HL-60/S4 (cell line): Measurements from ENCODE around the gene KIF1A.

Experiments used
- in situ Hi-C: fragments of 300-500 bp; cut with MboI; formaldehyde crosslinking; loops from 2 replicates; pipeline ENCODE4 v1.14.3; 2022; ENCODE audit warnings: low sequenced_read_pairs

KIF1A gene, protein sequence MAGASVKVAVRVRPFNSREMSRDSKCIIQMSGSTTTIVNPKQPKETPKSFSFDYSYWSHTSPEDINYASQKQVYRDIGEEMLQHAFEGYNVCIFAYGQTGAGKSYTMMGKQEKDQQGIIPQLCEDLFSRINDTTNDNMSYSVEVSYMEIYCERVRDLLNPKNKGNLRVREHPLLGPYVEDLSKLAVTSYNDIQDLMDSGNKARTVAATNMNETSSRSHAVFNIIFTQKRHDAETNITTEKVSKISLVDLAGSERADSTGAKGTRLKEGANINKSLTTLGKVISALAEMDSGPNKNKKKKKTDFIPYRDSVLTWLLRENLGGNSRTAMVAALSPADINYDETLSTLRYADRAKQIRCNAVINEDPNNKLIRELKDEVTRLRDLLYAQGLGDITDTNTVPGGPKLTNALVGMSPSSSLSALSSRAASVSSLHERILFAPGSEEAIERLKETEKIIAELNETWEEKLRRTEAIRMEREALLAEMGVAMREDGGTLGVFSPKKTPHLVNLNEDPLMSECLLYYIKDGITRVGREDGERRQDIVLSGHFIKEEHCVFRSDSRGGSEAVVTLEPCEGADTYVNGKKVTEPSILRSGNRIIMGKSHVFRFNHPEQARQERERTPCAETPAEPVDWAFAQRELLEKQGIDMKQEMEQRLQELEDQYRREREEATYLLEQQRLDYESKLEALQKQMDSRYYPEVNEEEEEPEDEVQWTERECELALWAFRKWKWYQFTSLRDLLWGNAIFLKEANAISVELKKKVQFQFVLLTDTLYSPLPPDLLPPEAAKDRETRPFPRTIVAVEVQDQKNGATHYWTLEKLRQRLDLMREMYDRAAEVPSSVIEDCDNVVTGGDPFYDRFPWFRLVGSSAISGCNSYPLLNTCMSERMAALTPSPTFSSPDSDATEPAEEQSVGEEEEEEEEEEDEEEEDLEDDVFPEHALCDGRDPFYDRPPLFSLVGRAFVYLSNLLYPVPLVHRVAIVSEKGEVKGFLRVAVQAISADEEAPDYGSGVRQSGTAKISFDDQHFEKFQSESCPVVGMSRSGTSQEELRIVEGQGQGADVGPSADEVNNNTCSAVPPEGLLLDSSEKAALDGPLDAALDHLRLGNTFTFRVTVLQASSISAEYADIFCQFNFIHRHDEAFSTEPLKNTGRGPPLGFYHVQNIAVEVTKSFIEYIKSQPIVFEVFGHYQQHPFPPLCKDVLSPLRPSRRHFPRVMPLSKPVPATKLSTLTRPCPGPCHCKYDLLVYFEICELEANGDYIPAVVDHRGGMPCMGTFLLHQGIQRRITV (N-terminal part only)

DNA sequence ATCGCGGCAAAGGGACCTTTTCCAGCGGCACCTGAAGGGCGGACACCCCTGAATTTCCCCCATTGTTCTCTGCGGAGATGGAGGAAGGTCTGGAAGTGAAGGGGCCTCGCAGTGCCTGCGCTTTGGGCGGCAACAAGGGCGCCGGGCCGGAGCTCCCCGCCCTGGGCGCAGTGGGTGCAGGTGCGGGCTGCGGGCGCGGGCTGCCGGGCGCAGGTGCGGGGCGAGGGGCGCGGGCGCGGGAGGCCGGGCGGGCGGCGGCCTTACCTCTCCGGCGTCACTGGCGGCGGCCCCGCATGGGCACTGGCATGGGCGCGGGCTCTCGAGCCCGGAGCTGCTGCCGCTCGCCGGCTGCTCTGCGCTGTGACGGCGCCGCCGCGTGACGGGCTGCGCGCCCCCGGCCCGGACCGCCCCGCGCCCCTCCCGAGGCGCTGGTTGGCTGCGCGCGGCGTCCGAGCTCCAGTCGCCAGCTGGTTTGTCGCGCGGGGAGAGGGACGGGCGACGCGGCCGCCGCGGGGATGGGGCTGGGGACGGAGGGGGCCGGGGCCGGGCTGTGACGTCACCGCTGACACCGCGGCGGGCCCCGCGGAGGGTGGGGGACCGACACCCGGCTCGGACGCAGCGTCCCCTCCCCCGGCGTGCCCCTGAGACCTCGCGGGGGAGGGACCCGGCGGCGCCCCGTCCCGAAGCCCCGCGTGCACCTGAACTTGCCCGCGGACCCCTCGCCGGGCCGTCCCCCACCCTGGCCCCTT, at the start of gene KIF1A:
Gene KIF1A, minus strand, starts transcription at position 362 of the 749 bp plus-strand sequence. CDS start 22,467 bp downstream, outside the sequence.
- in situ Hi-C loops: no loop called here

DNA sequence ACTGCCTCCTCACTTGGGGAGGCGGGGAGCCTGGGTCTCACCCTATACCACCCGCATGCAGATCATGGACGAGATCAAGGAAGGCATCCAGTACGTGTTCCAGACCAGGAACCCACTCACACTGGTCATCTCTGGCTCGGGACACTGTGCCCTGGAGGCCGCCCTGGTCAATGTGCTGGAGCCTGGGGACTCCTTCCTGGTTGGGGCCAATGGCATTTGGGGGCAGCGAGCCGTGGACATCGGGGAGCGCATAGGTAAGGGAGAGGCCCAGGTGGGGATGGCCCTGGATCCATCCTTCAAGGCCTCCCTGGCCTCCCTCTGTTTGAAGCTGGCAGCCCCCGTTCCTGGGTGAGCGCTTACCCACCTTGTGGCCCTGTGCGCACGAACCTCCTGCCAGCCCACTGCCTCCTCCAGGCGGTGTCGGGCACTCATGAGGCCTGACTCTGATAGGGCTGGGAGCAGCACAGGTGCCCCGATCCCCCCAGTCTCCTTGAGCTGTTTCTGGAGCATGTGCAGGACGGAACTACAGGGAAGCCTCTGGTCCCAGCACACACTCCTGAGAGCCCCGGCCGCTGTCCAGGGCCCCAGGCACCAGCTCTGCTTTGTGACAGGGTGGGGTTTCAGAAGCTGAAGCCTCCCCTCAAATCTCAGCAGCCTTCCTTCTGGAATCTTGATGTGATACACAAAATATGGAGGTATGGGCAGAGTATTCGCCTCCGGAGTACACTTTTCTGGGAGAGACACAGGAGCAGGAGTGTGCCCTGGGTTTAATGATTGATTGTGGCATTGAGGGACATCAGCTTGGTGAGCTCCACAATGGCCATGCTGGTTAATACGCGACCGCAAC, 49.3 kb upstream of the KIF1A start:
- in situ Hi-C loops: no loop called here

DNA sequence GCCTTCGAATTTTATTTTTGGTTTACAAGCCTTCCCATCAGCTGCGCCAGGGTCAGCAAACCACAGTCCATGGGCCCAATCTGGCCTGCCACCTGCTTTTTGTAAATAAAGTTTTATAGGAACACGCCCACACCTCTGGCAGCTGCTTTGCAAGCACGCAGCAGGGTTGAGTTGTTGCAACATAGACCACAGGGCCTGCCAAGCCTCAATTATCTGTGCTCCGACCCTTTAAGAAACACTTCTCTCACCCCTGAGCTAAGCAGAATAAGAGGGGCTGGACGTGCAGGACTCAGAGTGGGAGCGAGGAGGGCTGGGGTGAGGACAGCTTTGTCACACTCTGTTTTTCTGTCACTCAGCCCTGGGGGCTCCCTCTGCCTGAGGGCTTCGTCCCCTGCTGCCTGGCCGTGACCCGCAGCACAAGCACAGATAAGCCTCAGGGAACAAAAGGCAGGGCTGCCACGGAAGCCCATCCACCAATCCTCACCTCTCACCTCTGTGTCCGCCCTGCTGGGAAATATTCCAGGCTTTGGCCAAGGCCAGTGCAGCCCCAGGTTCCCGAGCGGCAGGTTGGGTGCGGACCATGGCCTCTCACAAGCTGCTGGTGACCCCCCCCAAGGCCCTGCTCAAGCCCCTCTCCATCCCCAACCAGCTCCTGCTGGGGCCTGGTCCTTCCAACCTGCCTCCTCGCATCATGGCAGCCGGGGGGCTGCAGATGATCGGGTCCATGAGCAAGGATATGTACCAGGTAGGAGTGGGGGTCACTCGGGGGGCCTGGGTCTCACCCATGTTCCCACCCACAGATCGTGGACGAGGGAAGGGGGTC, 48.5 kb upstream of the KIF1A start, which contains the start of gene AGXT:
Gene AGXT, plus strand, starts transcription at position 539 of the 823 bp plus-strand sequence. Its CDS starts 42 bp downstream, at position 581.
- in situ Hi-C loops: no loop called here

DNA sequence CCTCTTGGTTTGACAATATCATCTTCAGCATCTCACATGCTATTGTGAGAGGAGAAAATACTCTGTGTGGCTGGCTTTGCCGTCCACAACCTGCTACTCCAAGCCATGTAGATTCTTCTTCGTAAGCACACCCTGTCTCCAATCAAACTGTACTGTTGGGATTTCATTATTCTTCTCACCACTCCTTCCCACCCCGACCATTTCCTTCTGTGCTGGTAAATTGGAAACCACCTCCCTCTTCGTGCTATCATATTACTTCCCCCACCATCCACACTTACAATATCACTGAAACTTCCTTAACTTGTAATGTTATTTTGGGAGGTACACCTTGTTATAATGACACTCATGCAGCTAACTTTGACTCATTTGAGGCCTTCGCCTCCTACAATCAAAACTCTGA, 45.4 kb upstream of the KIF1A start:
- in situ Hi-C loops: no loop called here

DNA sequence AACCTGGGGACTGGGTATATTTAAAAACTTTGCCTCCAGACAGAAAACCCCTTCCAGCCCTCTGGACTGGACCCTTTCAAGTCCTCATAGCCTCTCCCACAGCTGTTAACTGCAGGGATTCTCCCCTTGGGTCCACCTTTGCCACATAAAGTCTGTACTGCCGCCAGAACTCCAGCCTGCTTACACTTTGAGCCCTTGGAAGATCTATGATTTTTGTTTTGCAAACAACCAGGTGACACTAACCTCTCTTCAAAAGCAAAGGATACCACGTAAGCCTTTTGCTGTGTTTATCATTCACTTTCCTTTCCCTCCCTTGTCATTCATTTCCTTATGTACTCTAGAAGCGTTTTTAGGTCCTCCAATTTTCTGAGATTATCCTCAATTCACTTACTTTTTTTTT, 44.5 kb upstream of the KIF1A start:
- in situ Hi-C loops: no loop called here

DNA sequence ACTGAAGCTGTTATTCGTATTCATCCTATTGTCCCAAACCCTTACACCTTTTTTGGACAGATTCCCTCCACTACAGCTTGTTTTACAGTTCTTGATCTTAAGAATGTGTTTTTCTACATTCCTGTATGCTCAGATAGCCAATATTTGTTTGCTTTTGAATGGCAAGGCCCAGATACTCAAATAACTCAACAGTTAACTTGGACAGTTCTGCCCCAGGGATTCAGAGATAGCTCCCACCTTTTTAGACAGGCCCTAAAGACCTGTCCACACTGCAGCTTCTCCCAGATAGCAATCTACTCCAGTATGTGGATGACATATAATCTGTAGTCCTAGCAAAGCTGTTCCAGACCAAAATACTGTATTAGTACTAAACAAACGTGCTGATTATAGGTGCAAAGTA, 41.5 kb upstream of the KIF1A start:
- in situ Hi-C loops: no loop called here

DNA sequence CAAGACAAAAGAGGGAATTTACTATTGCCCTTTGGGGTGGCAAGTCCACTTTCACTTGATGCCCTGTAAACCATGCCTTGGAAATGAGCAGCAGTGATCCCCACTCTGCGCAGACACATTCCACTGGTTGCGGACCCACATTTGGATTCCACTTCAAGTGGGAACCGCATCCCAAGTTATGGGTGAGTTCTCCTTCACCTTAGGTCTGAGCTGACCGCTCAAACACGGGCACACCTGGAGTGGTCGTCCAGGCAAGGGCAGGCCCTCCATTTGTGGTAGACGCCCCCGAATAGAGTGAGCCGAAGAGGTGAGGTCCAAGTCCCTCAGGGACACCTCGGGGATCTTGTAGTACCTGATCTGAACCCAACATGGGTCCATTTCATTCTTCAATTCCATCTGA, 38.9 kb upstream of the KIF1A start:
- in situ Hi-C loops: no loop called here

DNA sequence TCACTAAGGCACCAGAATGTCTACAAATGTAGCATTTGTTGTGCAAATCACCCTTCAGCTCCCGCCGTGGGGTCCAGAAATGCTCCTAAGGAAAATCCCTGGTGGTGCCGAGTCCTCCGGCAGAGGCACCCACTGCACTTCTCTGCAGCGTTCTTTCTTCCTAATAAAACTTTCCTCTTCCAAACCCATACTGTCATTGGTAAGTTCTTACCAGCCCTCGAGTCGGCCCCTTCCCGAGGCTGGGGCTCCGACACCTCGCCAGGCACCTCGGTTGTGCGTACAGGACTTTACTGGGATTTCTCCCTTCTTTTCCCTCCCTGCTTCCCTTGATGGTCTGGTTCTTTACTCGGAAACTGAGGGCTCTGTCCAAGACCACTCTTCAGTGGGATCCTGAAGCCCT, 38.3 kb upstream of the KIF1A start:
- in situ Hi-C loops: no loop called here

DNA sequence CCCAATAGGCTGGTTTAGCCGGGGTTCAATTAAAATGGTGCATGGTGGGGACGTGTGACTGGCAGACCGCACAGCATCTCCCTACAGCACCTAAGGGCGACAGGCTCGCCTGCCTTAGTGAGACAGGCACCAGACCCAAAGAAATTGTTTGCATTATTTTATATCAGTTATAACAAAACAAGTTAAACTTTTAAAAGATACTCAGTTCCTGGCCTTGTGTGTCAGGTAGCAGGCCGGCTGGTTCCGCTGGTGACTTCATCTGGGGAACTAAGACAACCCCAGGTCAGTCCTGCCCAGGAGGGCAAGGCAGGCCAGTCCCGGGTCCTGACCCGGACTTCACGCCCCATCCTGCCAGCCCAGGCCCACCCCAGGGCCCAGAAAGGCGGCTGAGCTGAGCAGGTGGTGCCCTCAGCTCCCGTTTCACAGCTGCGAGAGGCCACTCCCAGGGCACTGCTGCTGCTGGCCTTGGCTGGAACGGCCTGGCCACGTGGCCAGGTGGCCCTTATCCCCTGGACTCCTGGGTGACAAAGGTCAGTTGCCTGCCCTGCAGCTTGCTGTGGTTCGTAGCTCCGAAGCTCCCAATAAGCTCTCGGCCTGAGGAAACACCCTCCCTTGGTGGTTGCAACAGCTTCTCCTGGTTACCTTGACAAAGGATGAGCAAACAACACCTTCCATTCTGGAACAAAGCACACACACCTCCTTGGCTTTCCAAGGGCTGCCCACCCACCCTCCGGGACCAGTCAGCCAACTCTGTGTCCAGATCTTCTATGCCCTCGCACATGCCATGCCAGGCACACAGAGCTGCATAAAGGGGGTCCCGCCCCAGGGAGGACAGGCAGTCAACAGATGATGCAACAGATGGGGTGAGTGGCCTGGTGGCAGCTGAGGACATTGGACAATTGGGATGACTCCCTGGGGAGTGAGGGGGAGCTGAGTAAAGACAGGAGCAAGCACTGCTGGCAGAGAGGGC, 37.3 kb upstream of the KIF1A start:
- in situ Hi-C loops: no loop called here

DNA sequence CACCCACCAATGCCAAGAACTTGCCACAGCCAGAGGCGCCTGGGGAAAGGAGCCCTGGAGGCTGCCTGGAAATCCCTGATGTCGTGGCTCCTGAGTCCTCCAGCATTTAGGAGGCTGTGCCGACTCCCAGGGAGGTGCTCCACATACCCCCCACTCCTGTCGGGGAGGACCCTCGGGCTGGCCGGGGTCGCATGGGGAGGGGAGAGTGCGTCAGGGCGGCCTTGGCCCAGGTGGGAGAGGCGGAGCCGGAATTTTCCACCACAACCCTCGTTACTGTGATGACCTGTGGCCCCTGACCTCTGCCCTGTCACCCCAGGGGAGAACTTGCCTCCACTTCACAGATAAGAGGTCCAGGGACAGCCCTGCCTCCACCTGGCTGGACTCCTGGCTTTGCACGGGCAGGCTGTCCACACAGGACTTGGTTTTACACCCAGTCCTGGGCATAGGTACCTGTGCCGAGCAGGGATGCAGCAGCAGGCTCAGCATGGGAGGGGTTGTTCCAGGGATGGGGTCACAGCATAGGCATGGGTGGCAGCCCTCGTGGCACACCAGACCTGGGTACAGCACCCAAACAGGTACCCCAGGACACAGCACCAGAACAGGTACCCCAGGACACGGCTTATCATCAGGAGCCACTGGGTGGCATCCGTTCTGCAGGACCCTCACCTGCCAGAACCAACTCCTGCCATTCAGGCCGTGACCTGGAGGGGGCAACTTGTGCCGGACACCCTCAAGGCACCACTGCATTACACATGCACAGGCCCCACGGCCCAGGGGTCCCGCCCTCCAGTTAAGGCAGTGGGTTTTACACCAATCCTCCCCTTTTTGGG, 36.3 kb upstream of the KIF1A start:
- in situ Hi-C loops: no loop called here

DNA sequence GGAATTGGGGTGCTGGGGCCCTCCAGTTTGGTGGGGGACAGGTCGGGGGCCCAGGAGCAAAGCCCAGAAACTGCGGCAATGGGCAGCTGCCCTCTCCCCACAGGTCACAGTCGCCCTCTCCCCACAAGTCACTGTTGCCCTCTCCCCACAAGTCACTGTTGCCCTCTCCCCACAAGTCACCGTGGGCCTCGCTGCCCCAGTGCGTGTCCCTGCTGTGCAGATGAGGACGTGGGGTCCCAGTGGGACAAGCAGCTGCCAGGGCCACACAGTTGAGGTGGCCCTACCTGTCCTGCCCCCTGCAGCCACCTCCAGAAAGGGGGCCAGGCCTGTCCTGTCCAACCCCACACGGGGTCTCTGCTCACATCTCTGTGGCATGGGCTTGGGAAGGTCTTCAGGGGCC, 35.7 kb upstream of the KIF1A start:
- in situ Hi-C loops: no loop called here

DNA sequence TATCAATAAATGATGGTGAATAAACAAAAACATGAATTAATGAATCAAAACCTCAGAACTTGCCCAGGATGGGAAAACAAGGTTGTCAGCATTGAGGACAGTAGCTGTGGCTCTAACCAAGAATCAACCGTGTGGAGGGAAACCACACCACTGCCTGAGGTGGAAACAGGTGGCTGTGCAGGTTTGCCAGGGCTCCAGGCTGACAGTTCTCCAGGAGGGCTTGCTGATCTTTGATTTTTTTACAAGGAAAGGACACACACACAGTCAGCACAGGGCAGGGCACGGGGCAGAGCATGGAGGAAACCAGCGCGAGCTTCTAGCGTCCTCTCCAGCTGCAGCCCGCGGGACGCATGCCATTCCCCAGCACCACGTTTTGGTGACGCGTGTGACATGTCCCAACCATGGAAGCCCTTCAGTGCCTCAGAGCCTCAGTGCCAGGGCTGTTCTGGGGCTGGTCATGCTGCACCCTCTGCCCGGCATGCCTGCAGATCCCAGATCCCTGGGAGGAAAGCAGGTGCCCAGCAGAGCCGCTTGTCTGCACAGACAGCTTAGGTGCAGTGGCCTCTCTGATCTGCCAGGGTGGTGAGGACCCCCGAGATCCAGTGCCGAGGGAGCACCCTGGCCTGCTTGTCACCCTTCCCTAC, 32.8 kb upstream of the KIF1A start:
- in situ Hi-C loops: no loop called here

DNA sequence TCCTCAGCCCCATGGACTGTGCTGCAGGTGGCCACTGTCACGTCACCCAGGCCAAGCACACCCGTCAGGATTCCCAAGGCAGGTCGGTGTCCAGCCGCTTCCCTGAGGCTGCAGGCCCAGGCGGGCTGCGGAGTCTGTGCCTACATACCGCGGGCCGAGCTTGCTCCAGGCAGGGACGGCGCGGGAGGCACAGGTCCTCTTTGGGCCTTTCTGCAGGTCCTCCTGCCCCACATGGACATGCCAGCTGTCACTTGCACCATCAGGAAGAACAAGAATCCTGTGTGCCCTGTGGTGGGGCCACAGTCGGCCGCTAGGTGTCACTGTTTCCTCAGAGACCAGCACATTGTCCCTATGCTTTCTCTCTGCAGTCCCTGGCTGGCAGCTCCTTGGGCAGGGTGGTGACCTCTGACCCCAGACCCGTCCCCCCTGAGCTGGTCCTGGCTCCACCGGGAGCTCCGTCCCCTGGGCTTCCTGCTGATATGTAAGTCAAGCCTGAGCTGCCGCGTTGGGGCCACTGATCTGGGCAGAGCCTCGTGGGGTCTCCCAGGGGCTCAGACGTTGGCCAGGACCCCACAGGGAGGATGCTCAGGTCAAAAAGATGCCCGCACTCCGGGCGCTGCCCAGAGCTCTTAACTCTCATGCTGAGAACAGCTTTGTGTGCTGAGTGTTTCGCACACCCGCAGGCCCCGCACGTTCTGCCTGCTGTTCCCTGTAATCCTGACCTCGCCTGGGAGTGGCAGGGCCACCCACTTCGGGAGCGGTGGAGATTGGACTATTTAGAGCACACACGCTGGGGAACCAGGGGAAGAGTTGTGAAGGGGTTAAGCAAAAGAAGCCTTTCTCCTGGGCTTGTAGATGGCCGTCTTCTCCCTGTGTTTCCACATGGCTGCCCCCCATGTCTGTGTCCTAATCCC, 31.3 kb upstream of the KIF1A start:
- in situ Hi-C loops: no loop called here

DNA sequence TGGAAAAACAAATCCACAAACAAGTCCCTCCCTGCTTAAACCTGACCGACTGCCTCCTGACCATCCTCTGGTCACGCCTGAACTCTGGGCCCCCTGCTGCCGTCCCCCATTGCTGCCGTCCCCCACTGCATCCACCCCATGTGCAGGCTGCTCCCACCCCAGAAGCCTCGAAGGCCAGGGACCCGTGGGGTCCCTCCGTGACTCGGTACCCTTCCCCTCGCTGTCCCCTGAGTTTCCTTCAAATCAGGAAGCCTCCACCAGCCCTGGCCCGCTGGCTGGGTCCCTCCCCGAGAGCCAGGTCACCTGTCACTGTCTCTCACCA, 30.7 kb upstream of the KIF1A start:
- in situ Hi-C loops: no loop called here

DNA sequence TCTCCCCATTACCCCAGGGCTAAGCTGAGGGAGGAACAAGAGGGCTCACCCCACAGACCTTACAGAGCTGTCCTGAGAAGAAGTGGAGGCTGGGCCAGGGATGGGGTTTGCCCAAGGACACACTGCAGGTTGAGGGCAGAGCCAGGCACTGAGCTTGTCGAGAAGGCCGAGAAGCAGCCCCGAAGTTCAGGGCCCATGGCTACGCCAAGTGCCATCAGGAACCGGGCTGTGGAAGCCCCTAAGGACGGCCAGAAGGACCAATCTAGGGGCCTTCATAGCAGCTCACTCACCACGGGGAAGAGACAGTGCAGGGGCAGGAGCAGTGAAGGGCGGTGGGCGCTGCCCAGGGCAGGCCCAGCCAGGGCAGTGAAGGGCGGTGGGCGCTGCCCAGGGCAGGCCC, 30.0 kb upstream of the KIF1A start:
- in situ Hi-C loops: no loop called here
